NCI-H2196 (cell line): ENCODE measurements around the gene CNPY1.

Experiments used
- DNase-seq: peaks from one replicate; lab custom pipeline; 2025; ENCODE audit not compliant: unreplicated experiment; lab: John Stamatoyannopoulos, UW

The CNPY1 gene

DNA sequence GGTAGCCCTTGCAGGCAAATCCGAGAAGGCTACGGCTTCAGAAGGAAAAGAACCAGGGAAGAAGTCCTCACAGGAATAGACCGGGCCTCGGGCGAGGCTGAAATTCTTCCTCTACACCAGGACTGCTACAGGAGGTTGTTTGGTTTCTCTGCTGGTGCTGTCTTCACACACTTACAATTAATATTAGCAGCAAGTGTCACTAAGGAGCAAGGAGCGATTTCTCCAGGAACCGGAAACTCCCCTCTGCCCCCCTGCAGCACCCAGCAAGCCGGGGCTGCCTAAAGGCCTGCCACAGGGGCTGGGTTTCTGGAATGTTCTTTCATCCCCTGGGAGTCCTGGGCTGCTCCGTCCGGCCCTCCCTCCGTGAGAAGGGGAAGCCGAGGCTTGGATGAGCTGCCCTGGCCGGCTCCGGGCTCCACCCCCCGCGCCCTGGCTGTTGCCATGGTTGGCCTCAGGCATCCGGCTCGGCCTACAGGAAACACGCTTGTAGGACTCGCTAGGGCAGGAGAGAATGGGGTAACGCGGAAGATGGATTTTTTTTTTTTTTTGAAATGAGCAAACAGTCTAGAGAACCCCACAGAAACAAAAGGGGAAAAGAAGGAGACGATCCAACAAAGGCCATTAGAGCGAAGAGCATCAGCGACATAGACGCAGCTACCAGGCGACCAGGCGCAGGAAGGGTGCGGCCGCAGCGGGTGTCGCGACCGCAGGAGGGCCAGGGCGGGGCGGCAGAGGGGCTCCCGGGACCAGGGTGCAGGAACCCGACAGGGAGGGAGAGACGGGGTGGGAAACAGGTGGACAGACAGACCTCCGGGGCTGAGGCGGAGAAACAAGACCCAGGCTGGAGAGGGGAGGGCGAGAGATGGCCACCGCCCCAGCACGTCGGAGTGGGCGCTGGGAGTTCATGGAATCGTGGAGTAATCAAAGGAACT lies 55.4 kb downstream of the CNPY1 start:
- no peak for DNase-seq

DNA sequence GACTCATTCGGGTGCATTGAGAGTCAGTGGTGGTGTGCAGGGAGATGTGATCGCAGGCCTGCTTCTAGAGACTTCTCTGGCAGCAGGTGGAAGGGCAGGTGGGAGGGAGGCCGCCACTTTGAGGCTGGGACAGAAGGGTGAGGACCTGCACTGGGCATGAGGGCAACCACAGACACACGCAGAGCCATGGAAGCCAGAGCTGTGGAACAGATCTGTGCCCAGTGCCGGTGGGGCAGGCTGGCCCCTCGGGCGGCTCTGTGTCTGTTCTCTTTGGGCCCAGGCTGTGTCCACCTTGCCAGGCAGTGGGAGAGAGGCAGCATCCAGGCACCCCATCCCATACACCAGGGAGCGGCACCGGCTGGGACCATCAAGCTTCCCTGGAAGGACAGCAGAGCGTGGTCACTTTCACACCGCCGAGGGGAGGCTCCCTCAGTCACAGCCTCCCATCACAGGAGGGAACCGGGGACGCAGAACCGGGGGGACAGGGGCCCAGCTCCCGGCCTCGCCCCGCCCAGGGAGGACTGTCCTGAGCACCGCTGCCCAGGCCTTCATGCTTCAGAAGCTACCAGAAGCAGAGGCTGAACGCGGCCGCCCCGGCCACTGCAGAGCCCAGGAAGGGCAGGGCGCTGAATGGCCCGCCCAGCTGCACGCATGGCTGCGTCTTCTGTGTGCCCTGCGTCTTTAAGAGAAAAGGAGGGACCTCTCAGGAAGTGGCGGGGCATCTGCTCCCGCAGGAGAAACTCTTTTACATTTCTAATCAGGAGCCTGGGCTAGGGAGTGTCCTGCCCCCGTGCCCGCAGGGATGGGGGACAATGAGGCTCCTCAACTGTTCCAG lies 56.3 kb downstream of the CNPY1 start:
- DNase-seq: no peak

DNA sequence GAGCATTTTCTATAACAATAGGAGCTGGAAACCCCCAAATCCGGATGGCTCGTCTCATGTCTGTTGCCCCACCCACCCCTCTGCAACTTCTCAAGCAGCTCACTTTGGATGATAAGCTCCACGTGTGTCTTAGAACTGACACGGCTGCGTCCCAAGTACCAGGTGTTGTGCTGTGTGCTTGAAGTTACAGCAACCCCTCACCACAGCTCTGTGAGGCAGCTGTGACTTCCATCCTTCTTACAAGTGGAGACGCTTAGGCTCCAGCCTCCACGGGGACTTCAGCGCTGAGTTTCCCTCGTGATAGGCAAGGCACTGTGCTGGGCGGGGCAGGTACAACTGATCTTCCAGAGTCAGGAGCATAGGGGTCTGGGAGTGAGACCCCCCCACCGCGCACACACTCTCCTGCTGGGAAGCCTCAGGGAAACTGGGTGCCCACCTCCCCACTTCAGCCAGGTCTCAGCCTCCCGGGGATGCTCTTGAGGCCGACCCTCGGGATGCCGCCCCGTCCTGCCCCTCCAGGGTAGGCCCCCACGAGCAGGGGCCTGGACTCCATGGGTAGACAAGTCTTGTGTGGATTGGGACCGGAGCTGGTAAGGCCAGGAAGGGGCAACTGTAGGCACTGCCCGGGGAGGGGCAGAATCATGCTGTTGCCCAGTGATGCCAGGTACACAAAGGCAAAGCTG lies 57.1 kb downstream of the CNPY1 start:
- DNase-seq: no peak

DNA sequence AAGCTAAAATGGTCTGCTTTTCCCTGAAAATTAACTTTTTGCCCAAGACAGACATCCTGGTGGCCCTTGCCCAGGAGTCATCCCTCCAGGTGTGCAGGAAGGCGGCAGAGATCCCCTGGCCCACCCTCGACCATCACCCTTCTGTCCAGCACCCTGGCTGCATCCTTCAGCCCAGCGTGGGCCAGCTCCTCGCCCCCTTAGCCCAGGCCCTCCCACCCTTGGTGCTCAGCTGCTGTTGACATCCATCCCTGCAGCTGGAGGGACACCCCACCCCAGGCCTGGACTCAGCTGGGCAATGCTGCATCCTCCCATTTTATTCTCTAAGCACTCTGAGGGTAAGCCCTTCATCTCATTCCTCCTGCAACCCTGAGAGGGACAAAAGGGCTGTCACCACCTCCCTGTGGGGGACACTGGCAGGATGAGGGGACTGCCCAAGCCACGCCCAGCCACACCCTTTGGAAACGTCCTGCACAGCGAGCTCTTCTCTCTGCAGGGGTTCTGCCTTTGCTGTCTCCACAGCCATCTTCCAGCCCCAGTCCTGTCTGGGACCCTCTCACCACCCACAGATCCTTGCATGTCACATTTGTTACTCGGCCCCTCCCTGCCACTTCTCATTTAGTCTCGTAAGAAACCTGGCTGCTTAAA lies 57.8 kb downstream of the CNPY1 start:
- DNase-seq: no peak

DNA sequence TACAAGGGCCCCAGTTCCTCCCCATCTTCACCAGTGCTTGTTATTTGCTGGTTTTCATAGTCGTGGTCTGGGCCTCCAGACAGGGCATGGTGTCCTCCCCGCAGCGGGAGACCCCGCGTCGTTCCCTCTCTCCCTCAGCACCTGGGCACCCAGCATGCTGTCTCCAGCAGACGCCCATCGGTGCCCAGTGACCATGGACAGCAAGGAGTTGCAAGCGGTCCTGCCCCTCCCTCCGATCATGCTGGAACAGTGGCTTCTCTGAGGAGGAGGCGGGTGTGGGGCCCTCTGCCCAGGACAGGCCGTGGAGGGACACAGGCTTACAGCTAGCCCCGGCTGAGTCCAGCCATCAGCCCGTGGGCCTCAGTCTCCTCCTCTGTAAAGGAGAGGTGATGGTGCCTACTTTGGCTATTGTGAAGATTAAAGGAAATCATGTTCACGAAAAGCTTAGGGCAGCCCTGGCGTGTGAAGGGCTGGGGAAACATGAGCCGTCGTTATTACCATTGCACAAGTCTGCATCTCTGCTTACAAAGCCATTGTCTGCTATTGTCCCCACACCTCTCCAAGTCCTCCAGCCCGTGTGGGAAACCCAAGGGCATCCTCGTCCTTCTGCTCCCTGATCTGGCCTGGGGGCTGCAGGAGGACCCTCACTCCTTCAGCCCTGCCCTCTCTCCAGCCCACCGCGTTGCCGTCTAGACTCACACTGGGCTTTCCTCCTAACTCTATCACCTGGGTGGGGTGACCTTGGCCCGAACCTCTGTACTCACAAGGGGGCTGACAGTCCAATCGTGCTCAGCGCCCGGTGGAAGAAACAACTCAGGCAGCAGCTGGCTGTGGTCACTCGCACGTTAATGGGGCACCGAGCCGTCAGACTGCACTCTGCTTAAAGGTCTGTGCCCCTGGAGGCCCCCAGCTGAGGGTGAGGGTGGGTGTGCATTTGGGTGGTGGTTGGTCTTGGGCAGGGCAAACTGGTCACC lies 58.6 kb downstream of the CNPY1 start:
- DNase-seq: no peak

DNA sequence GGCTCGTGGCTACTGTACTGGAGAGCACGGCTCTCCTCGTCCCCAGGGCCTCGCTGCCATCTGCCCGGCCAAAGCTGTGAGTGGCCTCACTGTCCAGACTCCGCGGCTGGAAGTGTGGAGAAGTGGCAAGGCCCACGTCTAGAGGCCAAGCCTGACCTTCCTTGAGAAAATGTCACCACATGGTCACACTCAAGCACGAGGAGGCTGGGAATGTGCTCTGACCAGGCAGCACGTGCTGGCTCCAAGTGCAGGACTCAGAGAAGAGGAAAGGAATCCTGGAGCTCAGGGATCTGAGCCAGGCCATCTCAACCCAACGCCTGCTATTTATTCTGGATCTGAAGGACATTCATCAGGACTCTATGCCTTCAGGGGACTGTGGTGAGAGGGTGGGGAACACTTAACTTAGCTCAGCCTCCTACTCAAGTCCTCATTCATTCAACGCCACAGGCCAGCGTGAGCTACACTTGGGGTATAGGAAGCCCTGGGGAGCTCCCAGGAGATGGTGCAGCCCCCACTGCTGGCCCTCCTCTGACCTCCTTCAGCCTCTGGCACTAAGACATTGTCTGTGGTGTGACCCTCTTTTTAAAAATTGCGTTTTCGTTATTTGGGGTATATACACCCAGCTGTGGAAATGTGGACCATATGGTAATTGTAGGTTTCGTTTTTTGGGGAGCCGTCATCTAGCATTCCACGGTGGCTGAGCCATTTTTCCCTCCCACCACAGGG lies 59.4 kb downstream of the CNPY1 start:
- DNase-seq: no peak

DNA sequence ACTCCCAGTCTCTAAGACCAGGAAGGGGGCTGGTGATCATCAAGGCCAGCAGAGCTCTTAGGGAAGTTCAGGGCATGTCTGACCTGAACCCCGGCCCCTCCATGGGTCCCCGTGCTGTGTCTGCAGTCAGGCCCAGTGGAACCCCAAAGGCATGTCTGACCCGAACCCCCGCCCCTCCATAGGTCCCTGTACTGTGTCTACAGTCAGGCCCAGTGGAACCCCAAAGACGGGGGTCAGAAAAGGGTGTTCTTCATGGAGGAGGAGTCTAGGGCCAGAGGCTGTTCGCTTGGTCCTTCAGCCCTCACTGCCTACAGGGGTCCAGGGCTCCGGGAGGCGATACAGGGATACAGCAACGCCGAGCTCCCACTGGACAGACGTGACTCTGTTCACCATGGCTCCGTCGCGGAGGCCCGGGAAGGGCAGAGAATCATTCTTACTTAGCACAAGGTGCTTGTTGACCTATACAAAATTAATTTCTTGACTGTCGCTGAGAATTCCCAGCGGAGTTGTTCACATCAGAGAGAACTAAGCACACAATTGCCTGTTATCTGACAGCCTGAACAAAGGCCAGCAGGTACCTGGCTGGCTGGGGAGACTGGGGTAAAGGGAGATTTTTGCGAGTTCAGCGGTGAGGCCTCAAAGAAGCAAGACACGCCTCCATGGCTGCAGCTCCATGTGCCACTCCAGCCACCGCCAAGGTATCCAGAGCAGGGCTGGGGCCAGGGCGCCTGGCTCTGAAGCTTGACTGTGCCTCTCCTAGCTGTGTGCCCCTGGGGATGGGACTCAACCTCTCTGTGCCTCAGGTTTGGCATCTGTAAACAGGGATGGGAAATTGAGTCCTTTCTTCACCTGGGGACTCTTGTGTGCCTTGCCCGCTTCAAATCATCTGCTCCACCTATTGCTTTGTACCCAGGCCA lies 61.6 kb downstream of the CNPY1 start:
- DNase-seq: no peak

DNA sequence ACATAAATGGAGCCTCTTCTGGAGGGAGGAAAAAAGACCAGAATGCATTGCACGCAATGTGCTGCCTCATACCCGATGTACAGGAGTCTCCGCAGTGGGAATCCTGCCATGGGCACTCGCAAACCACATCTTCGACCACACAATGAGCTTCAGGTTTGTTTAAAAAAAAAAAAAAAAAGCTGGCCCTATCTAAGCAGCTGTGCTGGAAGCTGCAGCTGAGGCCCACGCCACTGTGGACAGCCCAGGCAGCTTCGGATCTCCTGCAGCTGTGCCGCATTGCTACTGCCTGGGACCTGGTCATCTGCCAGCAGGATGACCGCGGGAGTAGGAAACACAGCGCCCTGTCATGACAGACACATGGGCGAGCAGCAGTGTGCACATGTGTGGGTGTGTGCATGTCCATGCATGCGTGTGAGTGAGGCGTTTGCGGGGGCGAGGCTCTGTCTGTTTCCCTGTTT lies 62.5 kb downstream of the CNPY1 start:
- DNase-seq: no peak

DNA sequence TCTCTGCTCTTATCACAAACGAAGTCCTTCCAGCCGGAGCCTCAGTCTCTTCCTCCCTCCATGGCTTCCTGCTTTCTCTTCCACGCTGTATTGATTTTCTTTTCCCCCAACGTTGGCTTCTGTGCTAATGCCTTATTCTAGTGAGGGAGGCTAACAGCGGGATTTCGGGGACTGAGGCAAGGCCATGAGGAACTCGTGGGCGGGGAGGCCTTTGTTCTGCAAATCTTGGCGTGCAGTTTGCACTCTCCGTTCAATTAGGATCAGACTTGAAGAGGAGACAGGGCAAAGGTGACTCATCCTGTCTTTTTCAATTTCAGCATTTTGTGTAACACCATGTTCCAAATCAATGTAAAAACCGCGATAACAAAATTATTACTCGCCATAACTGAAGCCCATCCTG lies 63.1 kb downstream of the CNPY1 start:
- no peak for DNase-seq

DNA sequence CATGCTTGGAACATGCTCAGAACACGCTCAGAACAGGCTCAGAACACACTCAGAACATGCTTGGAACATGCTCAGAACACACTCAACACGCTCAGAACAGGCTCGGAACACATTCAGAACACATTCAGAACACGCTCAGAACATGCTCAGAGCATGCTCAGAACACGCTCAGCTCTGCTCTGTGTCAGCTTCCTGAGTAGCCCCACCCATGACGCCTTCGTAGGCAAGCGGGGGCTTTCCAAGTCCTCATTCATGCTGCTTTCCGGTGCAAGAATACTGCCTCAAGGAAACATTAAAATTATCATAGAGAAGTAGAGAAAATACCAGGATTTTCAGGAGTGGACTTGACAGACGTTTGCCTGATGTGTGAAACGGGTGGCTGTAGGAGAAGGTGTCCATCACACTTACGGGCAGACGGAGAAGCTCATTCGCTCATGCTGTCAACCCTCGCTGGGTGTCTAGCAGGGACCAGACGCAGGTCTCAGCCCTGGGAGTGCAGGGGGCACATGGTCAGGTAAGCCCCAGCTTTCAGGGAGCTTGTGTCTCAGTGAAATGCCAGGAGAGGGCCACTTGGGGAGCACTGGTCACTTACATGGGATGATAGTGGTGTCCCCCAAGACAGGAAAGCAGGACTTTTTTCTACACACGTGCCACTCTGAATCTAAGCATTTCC lies 63.7 kb downstream of the CNPY1 start:
- DNase-seq: no peak

DNA sequence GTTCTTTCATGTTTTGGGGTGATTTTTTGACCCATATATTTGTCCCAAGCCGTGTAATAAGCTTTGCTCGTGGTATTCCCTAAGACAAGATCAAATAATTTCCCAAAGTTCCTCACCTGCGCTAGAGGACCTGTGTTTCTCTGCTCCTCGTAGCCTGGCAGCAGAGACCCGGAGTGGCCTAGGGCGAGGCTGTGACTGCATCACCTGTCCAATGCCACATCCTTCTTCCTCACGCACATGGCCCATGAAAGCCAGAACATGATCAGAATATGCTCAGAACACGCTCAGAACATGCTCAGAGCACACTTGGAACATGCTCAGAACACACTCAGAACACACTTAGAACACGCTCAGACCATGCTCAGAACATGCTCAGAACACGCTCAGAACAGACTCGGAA lies 64.6 kb downstream of the CNPY1 start:
- DNase-seq: no peak

DNA sequence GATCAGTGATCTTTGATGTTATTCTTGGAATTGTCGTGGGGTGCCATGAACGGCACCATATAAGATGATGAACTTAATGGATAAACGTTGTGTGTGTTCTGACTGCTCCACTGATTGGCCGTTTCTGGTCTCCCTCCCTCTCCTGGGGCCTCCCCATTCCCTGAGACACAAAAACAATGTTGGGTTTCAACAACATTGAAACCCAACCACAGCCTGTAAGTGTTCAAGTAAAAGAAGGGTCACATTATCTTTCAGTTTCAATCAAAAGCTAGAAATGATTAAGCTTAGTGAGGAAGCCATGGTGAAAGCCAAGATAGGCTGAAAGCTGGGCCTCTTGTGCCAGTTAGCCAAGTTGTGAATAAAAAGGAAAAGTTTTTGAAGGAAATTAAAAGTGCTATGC lies 68.9 kb downstream of the CNPY1 start:
- DNase-seq: no peak

DNA sequence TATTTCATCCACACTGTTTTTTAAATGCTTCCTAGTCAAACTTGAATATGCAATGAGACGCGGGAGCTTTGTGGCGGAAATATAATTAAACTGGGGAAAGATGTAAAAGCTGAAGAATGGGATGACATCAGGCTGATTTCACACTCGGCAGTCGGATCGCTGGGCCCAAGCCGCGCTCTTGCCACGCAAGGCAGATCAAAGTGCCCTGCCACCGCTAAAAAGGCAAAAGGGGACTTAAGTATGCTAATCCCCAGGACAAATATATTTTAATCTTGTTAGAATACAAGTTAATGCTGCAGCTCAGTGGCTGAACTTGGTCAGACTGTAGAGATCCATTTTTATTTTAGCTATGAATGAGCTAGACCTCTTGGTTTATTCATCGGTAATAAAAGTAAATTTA lies 74.6 kb downstream of the CNPY1 start:
- no peak for DNase-seq

DNA sequence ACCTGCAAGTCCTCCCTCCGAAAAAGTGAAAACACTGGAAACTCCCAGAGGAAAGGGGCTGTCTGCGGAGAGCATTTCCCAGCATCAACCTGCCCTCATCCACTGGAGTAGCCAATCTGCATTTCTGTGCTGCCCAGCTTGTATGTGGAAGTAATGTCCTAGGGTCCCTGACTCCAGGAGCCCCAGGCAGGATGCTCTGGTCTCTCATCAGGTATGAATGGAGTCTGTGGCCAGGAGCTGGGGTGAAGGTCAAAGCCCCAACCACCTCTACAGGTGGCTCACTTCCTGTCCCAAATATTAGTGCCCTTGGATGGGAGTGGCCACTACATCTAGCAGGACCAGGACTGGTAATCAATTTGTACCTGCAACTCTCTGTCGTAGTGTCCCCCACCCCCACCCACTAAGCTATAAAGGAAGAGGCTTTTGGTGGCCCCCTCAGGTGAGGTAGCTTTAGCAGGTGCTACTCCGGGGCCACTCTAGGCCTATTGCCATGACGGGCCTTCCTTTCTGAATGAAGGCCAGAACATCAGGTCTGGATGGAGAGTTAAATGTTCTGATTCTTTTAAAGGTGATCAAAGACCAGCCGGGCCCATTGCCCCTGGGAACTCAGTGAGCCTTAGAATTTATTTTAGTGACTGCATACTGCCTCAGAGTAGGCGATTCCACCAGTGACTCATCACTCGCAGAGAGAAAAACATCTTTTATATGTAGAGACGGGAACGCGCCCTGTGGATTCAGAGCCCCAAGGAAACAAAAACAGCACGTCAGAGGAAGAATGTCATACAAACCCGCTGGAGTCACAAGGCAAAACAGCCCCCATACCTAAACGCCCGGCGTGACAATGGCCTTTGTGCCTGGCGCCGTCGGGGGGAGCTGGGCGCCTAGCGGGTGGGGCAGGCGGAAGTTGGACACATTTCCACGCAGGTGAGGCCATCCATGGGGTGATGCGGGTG lies 75.4 kb downstream of the CNPY1 start:
- no peak for DNase-seq

DNA sequence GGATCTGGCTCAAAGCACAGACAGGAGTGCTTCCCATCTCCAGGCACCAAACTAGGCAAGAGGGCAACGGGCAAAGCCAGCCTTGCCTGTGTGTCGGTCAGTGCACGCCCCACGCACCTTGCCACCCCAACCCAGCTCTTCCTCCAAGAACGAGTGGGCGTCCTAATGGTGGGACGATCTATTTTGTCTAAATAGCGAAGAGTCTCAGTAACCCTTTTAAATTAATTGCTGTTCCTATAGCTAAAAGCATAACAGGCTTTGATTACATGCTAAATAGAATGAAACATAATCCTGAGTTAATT lies 76.2 kb downstream of the CNPY1 start:
- DNase-seq: no peak

DNA sequence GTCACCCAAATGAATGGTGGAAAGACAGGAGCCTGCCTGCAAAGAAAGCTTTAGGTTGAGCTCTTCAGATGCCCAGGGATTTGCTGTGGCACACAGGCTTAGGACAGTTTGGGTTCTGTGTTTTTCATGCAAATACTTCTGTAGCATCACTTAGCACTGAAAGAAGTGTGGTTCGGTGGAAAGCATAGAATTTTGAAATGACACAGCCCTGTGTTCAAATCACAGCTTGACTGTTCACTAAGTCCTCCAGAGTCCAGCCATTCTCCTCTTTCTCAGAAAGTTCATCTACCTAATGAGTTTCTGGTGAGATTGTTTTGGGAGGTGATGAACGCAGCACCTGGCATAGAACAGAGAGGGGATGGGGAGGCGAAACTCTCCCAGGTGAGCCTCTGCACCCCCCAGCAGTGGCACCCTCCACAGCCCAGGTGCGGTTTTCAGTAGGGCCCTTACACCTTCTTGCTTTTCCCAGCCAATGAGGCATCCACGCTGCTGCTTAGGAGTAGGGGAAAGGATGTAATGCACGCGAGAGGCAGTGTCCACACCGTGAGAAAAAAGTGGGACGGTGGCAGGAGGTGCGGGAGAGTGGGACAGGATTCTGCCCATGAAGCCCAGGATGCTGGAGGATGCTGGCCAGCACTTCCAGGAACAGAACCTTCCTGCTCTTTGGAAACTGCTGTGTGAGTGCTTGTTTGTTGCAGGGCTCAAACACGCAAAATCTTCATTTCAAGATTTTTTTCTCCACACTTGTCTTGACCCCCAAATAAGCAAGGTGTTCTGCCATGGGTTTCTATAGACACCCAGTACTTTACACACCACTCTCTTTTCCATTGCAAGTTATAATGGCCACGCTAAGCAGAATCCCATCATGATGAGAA lies 76.8 kb downstream of the CNPY1 start:
- DNase-seq: no peak
